Liver (tissue), 9 donors: ENCODE measurements around the gene DPH3. TPM values are rescaled to one million over a fixed set of nuclear protein-coding genes. Genes with fewer than 3 reads are reported as not detected.

Source experiments
- DNase-seq: peaks from one replicate; pipeline ENCODE4 v3.0.0-alpha.2; 2017; ENCODE audit warnings: low spot score
- H3K27ac ChIP-seq, 2 donors: one replicate each; pipeline ENCODE4 v1.7.0; 2013; ENCODE audit warnings: inconsistent platforms in 2 of 2, low read length in 2 of 2, control low read depth in 1 of 2, low read depth in 1 of 2, mild to moderate bottlenecking in 1 of 2
- H3K27me3 ChIP-seq, 4 donors: one replicate each; pipeline versions ENCODE4 v1.6.1 to v1.7.0; 2013; ENCODE audit warnings: low read length in 3 of 4, inconsistent platforms in 1 of 4, mild to moderate bottlenecking in 1 of 4, moderate library complexity in 1 of 4; ENCODE audit not compliant: control insufficient read depth in 4 of 4, insufficient read depth in 4 of 4
- H3K36me3 ChIP-seq, 4 donors: one replicate each; pipeline versions ENCODE4 v1.6.1 to v1.7.0; 2013; ENCODE audit warnings: low read length in 3 of 4, mild to moderate bottlenecking in 3 of 4, low read depth in 1 of 4, moderate library complexity in 1 of 4; ENCODE audit not compliant: control insufficient read depth in 4 of 4, insufficient read depth in 3 of 4
- H3K4me1 ChIP-seq, 4 donors: one replicate each; pipeline versions ENCODE4 v1.6.1 to v1.7.0; 2013; ENCODE audit warnings: low read length in 3 of 4, mild to moderate bottlenecking in 3 of 4, moderate library complexity in 1 of 4; ENCODE audit not compliant: control insufficient read depth in 4 of 4, insufficient read depth in 4 of 4
- H3K4me3 ChIP-seq, 3 donors: one replicate each; pipeline versions ENCODE4 v1.6.1 to v1.7.0; 2013; ENCODE audit warnings: low read length in 3 of 3, control low read depth in 1 of 3, low read depth in 1 of 3, mild to moderate bottlenecking in 1 of 3
- H3K9ac ChIP-seq, 2 donors: one replicate each; pipeline ENCODE4 v1.7.0; 2013; ENCODE audit warnings: low read length in 2 of 2, mild to moderate bottlenecking in 2 of 2, moderate library complexity in 2 of 2, control low read depth in 1 of 2, low read depth in 1 of 2
- H3K9me3 ChIP-seq, 4 donors: one replicate each; pipeline versions ENCODE4 v1.6.1 to v1.7.0; 2013; ENCODE audit warnings: low read length in 3 of 4; ENCODE audit not compliant: control insufficient read depth in 4 of 4
- FOXA1 ChIP-seq: IDR thresholded peaks from 2 replicates; pipeline ENCODE4 v1.6.1; 2016; ENCODE audit warnings: antibody characterized with exemption
- FOXA2 ChIP-seq: IDR thresholded peaks from 2 replicates; pipeline ENCODE4 v1.6.1; 2016; ENCODE audit warnings: antibody characterized with exemption
- GABPA ChIP-seq, 2 donors: IDR thresholded peaks in 1 of 2; conservative IDR thresholded peaks in 1 of 2; 2 replicates each; pipeline ENCODE4 v1.6.1; 2016; ENCODE audit warnings: antibody characterized with exemption in 2 of 2, mild to moderate bottlenecking in 1 of 2, moderate library complexity in 1 of 2
- HNF4A ChIP-seq, 2 donors: conservative IDR thresholded peaks; 2 replicates each; pipeline ENCODE4 v1.6.1; 2016; ENCODE audit warnings: antibody characterized with exemption in 2 of 2, mild to moderate bottlenecking in 2 of 2
- HNF4G ChIP-seq: IDR thresholded peaks from 2 replicates; pipeline ENCODE4 v1.6.1; 2016; ENCODE audit warnings: antibody characterized with exemption
- JUND ChIP-seq, 2 donors: IDR thresholded peaks; 2 replicates each; pipeline ENCODE4 v1.6.1; 2016; ENCODE audit warnings: antibody characterized with exemption in 2 of 2
- NR2F2 ChIP-seq: IDR thresholded peaks from 2 replicates; pipeline ENCODE4 v1.6.1; 2016; ENCODE audit warnings: antibody characterized with exemption
- RAD21 ChIP-seq, 2 donors: IDR thresholded peaks; 2 replicates each; pipeline ENCODE4 v1.6.1; 2016; ENCODE audit warnings: antibody characterized with exemption in 2 of 2, mild to moderate bottlenecking in 2 of 2
- RXRA ChIP-seq, 2 donors: IDR thresholded peaks; 2 replicates each; pipeline ENCODE4 v1.6.1; 2017 to 2018; ENCODE audit warnings: antibody characterized with exemption in 2 of 2, mild to moderate bottlenecking in 1 of 2
- SP1 ChIP-seq: IDR thresholded peaks from 2 replicates; pipeline ENCODE4 v1.6.1; 2018; ENCODE audit warnings: antibody characterized with exemption, mild to moderate bottlenecking
- TAF1 ChIP-seq: conservative IDR thresholded peaks from 2 replicates; pipeline ENCODE4 v1.6.1; 2016; ENCODE audit warnings: antibody characterized with exemption, mild to moderate bottlenecking
- YY1 ChIP-seq: IDR thresholded peaks from 2 replicates; pipeline ENCODE4 v1.6.1; 2016; ENCODE audit warnings: antibody characterized with exemption, mild to moderate bottlenecking
- WGBS: extraction: QIAGEN DNeasy Blood & Tissue Kit; methylation state at CpG from one replicate; pipeline ENCODE4 v1.1.7; 2013; 5-methylcytosine and 5-hydroxymethylcytosine counted together
- polyA plus RNA-seq, 2 donors: library from polyadenylated mRNA; stranded (reverse) in 1 of 2; unstranded in 1 of 2; fragments of 200-250 nt in 1 of 2; fragments of >200 nt in 1 of 2; fragmentation: Nextera tagmentation in 1 of 2; extraction: Ambion mirVana in 1 of 2; gene quantifications; one replicate each; pipeline versions ENCODE4 v1.2.1 to v1.2.3, GENCODE V29; 2013 to 2015
- total RNA-seq, 2 donors: library from RNA; depleted of rRNA; stranded (reverse); fragments of >200 nt; gene quantifications; one replicate each; pipeline ENCODE4 v1.2.3, GENCODE V29; 2014
- TF ChIP-seq, protein P1 (sequence below): IDR thresholded peaks from 2 replicates; pipeline ENCODE4 v1.6.1; 2016; ENCODE audit warnings: antibody characterized with exemption
- TF ChIP-seq, protein P2 (sequence below): IDR thresholded peaks from 2 replicates; pipeline ENCODE4 v1.6.1; 2016; ENCODE audit warnings: antibody characterized with exemption, mild to moderate bottlenecking
- TF ChIP-seq, protein P3 (sequence below): IDR thresholded peaks from 2 replicates; pipeline ENCODE4 v1.6.1; 2016; ENCODE audit warnings: antibody characterized with exemption
- TF ChIP-seq, protein P4 (sequence below): fragments of 150-350 bp; IDR thresholded peaks from 2 replicates; pipeline ENCODE4 v1.5.1; 2017; ENCODE audit warnings: improper control_type of control experiment, low read depth, low read length; ENCODE audit not compliant: missing input control
- TF ChIP-seq, protein P5 (sequence below): IDR thresholded peaks from 2 replicates; pipeline ENCODE4 v1.6.1; 2016; ENCODE audit warnings: antibody characterized with exemption
- donor health status: healthy.
- donor health status: healthy.
- donor health status: healthy.
- donor health status: healthy.
- donor health status: healthy.

The DPH3 gene
- total and polyA plus RNA-seq, 4 donors, result 7.8 to 19.1 (median 11.6) TPM

DNA sequence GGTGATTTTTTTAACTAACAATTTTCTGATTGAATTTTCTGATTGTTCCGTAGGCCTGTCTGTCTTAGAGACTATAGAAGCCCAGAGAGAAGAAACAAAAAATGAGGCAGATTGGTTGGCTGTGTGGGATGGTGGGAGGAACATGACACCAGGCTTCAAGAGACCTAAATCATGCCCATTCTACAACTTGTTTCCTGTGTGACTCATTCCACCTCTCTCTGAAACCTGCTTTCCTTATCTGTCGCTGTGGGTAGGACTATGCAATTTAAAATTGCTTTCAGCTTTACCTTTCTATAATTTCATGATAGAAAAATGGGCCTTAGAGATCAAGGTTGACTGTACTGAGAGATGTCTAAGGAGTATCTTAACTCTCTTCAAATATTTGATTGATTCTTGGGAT lies 44.8 kb upstream of the DPH3 start:
- H3K27me3 ChIP-seq, result no peaks in the 10 kb centered on the region
- H3K27ac ChIP-seq, result no peak overlapping the region
- DNase-seq, result no peak
- no peak overlapping the region for H3K9ac ChIP-seq
- no peaks in the 10 kb centered on the region for H3K9me3 ChIP-seq
- TF ChIP-seq SP1 (no peak), FOXA1 (no peak), HNF4G (no peak), JUND (IDR thresholded peaks at IDR 0.05) (no peak), RXRA (IDR thresholded peaks at IDR 0.05) (no peak), HNF4A (conservative IDR thresholded peaks at IDR 0.05) (no peak), NR2F2 (no peak), GABPA (IDR thresholded peaks at IDR 0.05 in 1 of 2, conservative IDR thresholded peaks at IDR 0.05 in 1 of 2) (no peak), RAD21 (IDR thresholded peaks at IDR 0.05) (no peak), TAF1 (no peak), YY1 (no peak)
- TF ChIP-seq, protein P1, sequence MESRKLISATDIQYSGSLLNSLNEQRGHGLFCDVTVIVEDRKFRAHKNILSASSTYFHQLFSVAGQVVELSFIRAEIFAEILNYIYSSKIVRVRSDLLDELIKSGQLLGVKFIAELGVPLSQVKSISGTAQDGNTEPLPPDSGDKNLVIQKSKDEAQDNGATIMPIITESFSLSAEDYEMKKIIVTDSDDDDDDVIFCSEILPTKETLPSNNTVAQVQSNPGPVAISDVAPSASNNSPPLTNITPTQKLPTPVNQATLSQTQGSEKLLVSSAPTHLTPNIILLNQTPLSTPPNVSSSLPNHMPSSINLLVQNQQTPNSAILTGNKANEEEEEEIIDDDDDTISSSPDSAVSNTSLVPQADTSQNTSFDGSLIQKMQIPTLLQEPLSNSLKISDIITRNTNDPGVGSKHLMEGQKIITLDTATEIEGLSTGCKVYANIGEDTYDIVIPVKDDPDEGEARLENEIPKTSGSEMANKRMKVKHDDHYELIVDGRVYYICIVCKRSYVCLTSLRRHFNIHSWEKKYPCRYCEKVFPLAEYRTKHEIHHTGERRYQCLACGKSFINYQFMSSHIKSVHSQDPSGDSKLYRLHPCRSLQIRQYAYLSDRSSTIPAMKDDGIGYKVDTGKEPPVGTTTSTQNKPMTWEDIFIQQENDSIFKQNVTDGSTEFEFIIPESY, result no peak
- TF ChIP-seq, protein P2, sequence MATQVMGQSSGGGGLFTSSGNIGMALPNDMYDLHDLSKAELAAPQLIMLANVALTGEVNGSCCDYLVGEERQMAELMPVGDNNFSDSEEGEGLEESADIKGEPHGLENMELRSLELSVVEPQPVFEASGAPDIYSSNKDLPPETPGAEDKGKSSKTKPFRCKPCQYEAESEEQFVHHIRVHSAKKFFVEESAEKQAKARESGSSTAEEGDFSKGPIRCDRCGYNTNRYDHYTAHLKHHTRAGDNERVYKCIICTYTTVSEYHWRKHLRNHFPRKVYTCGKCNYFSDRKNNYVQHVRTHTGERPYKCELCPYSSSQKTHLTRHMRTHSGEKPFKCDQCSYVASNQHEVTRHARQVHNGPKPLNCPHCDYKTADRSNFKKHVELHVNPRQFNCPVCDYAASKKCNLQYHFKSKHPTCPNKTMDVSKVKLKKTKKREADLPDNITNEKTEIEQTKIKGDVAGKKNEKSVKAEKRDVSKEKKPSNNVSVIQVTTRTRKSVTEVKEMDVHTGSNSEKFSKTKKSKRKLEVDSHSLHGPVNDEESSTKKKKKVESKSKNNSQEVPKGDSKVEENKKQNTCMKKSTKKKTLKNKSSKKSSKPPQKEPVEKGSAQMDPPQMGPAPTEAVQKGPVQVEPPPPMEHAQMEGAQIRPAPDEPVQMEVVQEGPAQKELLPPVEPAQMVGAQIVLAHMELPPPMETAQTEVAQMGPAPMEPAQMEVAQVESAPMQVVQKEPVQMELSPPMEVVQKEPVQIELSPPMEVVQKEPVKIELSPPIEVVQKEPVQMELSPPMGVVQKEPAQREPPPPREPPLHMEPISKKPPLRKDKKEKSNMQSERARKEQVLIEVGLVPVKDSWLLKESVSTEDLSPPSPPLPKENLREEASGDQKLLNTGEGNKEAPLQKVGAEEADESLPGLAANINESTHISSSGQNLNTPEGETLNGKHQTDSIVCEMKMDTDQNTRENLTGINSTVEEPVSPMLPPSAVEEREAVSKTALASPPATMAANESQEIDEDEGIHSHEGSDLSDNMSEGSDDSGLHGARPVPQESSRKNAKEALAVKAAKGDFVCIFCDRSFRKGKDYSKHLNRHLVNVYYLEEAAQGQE, result no peak
- TF ChIP-seq, protein P3, sequence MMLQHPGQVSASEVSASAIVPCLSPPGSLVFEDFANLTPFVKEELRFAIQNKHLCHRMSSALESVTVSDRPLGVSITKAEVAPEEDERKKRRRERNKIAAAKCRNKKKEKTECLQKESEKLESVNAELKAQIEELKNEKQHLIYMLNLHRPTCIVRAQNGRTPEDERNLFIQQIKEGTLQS, result no peak
- TF ChIP-seq, protein P4, sequence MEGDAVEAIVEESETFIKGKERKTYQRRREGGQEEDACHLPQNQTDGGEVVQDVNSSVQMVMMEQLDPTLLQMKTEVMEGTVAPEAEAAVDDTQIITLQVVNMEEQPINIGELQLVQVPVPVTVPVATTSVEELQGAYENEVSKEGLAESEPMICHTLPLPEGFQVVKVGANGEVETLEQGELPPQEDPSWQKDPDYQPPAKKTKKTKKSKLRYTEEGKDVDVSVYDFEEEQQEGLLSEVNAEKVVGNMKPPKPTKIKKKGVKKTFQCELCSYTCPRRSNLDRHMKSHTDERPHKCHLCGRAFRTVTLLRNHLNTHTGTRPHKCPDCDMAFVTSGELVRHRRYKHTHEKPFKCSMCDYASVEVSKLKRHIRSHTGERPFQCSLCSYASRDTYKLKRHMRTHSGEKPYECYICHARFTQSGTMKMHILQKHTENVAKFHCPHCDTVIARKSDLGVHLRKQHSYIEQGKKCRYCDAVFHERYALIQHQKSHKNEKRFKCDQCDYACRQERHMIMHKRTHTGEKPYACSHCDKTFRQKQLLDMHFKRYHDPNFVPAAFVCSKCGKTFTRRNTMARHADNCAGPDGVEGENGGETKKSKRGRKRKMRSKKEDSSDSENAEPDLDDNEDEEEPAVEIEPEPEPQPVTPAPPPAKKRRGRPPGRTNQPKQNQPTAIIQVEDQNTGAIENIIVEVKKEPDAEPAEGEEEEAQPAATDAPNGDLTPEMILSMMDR, result no peak
- TF ChIP-seq, protein P5, sequence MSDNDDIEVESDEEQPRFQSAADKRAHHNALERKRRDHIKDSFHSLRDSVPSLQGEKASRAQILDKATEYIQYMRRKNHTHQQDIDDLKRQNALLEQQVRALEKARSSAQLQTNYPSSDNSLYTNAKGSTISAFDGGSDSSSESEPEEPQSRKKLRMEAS, result no peak
- 81% methylated on average over 2 of the region's 2 CpGs for WGBS
- H3K36me3 ChIP-seq, result peaks cover 0 to 16% (median 4%) of the 10 kb centered on the region in 4 donors
- no peak overlapping the region for H3K4me3 ChIP-seq
- H3K4me1 ChIP-seq, result peaks cover 4 to 30% (median 12%) of the 10 kb centered on the region in 4 donors

DNA sequence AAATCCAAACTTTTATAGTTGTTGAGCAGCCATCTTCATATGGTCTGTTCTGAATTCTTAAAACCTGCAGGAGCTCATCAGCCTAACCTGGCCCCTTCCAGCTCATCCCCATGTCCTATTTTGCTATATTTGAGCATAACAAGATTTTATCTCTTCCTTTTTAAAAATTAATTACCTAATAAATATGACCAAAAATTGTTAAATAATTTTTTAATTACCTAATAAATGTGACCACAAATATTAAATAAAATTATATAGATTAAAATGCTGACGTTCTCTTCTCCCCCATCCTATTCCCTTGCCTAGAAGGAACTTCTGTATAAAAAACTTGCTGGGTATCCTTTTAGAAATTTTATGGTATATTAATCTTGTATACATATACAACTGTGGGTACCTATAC lies 44.0 kb upstream of the DPH3 start:
- H3K4me3 ChIP-seq, result no peak overlapping the region
- H3K9ac ChIP-seq, result no peak overlapping the region
- 98% methylated on average over 1 of the region's 1 CpG for WGBS
- peaks cover 0 to 8% (median 4%) of the 10 kb centered on the region in 4 donors for H3K36me3 ChIP-seq
- no peak for DNase-seq
- peaks cover 4 to 36% (median 14%) of the 10 kb centered on the region in 4 donors for H3K4me1 ChIP-seq
- no peaks in the 10 kb centered on the region for H3K27me3 ChIP-seq
- H3K9me3 ChIP-seq, result no peaks in the 10 kb centered on the region
- TF ChIP-seq GABPA (IDR thresholded peaks at IDR 0.05 in 1 of 2, conservative IDR thresholded peaks at IDR 0.05 in 1 of 2) (no peak), NR2F2 (no peak), FOXA2 (no peak), HNF4G (no peak), RAD21 (IDR thresholded peaks at IDR 0.05) (no peak), FOXA1 (no peak), YY1 (no peak), HNF4A (conservative IDR thresholded peaks at IDR 0.05) (no peak), SP1 (no peak), JUND (IDR thresholded peaks at IDR 0.05) (no peak)
- TF ChIP-seq, protein P1, result no peak
- TF ChIP-seq, protein P5, result no peak
- no peak overlapping the region for H3K27ac ChIP-seq
